GM18508 (cell line): ENCODE measurements around the gene DTNB.
A peak's percentile ranks its signal among the peaks of the same experiment; 100 is the strongest.
"Not testable (repeated sequence)": the region's sequence is repeated elsewhere in the genome, so short reads cannot be mapped to it uniquely, and the experiment has no call there.

Source experiments
- ATAC-seq: cut with Tn5 transposase; IDR thresholded peaks from one replicate; pipeline ENCODE4 v1.9.1; 2021; ENCODE audit warnings: moderate number of reproducible peaks; ENCODE audit not compliant: insufficient read depth, unreplicated experiment

The DTNB gene

GRCh38 chr2:25684577-25685473 lies 11.4 kb upstream of the DTNB start:
- no peak for ATAC-seq

- ATAC-seq = no peak
Observed at GRCh38 chr2:25682082-25682481, 8.7 kb upstream of the DTNB start.

DNA sequence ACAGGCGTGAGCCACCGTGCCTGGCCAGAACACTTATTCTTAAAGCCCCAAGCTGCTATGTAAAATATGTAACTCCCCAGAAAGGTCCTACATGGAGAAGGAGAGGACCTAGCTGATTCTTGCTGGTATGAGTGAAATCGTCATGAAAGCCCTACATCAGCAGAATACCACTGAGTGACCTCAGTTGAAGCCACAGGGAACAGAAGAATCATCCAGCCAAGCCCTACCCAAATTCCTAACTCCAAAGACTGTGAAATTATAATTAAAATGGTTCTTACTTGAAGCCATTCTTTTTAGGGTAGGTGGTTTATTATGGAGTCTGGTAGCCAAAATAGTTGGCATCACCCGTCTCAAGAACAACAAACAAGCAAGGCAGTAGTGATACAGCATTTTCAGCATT lies 4.5 kb upstream of the DTNB start:
- ATAC-seq = no peak

DNA sequence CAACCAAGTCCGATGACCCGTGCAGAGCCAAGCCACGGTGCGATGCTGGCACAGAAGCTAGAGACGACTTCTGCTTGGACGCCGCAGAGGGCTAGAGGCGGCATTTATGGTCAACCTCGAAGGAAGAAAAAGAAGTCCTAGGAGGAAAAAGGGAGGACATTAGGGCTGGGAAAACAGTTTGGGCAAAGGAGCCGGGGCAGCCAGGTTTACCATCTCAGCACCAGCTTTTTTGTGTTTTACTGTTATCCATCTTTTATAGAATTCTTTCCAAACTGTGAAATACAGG lies 643 bp upstream of the DTNB start:
- ATAC-seq = peak; percentile 9

DNA sequence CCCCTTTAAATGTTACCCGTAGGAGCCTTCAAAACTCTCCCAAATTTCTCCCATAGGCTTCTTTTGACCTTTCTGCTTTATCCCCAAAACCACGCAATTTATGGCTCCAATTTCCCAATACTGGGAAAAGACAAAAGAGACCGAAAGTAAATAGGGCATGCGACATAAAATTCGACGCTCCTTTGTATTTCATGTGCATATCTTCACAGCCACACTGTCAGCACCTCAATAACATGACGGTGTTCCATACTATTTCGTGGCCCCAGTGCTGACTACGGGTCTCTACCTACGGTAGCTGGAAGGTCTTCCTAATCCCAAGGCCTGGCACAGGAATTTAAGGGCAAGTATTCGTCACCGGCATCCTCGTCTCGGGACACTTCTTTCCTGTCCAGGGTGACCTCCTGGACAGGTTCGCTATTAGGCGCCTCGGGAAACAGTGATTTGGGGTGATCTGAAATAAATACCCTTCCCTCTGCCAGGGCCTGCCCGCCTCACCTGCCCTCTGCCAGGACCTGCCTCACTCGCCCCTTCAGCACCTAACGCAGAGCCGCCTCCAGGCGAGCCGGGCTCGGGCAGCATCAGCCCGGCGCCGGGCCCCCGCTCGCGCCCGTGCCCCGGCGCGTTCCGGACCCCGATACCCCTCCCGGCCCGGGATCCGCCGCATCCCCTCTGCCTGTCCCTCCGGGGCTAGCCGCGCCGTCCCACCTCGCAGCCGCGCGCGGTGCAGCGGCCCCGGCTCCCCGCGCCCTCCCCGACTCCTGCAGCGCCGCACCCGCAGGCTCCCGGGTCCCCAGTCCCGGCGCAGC lies 680 bp downstream of the DTNB start:
- peak; percentile 40 for ATAC-seq

DNA sequence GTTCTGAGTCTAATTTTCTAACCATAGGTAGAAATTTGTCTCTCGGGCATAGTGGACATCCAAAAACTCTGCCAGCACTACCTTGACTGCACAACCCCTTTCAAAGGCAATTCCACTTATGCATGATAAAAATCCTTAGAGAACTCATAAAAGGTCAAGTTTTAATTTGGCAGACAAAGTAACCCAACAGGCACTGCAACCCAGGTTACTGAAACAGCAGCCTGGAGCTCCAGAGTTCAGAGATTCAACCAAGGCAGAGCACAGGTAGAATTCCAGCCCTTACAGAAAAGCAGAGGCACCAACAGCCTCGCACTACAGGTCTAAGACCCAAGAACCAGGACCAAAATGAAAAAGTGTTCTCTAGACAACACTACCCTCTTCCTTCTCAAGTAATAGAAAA lies 1.8 kb downstream of the DTNB start:
- no peak for ATAC-seq

DNA sequence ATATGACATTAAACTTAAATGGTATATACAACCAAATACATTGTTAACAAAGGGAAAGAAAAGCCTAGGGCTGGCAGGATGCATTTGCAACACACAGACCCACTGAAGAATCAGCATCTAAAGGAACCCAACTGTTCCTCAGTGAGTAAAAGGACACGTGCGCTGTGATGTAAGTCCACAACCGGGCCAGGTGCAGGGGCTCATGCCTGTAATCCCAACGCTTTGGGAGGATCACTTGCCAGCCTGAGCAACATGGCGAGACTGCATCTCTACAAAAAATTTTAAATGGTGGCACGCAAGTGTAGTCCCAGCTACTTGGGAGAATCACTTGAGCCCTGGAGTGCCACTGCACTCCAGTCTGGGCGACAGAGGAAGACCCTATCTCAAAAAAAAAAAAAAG lies 3.9 kb downstream of the DTNB start:
- ATAC-seq = no peak

DNA sequence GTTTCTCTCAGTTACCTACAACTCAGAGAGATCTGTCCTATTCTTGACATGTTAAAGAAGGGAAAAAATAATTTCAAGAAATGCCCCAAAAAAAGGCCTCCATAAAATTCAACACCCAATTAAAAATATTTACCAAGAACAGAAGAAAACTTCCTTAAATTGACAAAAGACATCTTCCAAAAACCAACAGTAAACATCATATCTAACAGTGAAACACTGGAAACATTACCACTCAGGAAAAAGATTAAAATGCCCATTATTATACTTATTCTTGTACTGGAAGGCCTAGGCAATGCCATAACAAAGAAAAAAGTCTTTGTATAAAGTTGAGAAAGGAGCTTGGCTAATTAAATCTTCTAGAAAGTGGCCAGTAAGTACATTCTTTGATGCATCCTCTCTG lies 7.2 kb downstream of the DTNB start:
- ATAC-seq = no peak

DNA sequence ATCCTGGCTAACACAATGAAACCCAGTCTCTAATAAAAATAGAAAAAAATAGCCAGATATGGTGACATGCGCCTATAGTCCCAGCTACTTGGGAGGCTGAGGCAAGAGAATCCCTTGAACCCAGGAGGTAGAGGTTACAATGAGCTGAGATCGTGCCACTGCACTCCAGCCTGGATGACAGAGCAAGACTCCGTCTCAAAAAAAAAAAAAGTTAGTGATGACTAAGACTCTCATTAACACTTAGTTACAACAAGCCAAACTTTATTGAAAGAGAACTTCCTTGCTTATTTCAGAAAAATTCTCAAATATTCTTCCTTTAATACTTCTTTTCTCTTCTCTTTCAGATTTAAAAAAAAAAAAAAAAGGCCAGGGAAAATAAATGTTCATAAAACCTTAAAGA lies 7.9 kb downstream of the DTNB start:
- ATAC-seq = not testable (repeated sequence)

DNA sequence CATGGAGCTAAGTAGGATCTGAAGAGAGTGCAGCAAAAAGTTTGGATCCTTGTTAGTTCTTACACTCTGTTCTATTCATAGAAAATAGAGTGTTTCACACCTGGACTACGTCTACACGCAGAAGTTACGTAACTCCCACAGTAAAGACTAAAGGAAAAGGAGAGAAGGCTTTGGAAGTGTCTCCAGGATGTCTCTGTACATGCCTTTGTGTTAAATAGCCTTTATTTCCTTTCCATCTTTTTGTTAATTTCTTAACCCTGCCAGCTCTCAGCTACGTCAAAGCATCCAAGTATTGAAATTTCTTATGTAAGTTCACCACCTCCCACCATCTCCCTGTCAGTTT lies 8.4 kb downstream of the DTNB start:
- ATAC-seq = no peak

GRCh38 chr2:25664183-25664964 lies 9.0 kb downstream of the DTNB start:
- no peak for ATAC-seq

DNA sequence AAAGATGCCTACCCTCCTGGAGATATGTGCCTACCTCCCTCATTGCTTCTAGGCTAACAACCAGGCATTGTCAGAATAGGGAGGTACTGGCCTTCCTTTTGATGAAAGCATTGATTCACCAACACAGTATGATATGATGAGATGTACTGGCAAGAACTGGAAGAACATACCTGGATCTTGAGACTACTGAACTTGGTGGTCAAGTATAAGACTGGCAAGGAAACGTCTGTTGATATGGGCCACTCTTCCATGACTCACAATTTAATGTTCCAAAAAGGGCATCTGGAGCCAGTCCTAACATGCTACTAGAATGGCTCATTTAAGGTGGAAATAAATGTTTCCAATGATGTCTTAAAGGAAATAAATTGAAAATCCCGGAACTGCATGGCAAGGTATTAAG lies 18.1 kb downstream of the DTNB start:
- ATAC-seq = no peak

GRCh38 chr2:25654801-25655200 lies 18.6 kb downstream of the DTNB start:
- no peak for ATAC-seq

- ATAC-seq = no peak
Observed at GRCh38 chr2:25651782-25652455, 21.5 kb downstream of the DTNB start.

DNA sequence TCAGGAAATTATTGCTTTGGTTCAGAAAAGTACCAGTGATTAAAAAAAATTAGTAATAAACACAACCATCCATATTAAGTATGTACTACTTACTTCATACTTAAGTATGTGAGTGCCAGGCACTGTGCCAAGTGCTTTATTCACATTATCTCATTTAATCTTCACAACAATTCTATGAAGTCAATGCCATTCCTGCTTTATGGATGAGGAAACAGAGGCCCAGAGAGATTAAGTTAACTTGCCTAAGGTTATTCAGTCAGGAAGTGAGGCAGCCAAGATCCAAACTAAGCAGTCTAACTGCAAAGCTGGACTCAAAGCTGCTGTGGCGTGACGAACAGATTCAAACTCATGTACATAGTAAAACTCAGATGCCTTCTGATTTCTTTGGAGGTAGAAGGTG lies 22.3 kb downstream of the DTNB start:
- ATAC-seq = no peak

GRCh38 chr2:25650256-25650655 lies 23.1 kb downstream of the DTNB start:
- ATAC-seq = no peak

- ATAC-seq = no peak
Observed at GRCh38 chr2:25649786-25650185, 23.6 kb downstream of the DTNB start.

- ATAC-seq = no peak
Observed at GRCh38 chr2:25642298-25642697, 31.1 kb downstream of the DTNB start.

- ATAC-seq = no peak
Observed at GRCh38 chr2:25639696-25640095, 33.7 kb downstream of the DTNB start.

- no peak for ATAC-seq
Observed at GRCh38 chr2:25639131-25639530, 34.2 kb downstream of the DTNB start.

GRCh38 chr2:25635797-25636196 lies 37.6 kb downstream of the DTNB start:
- ATAC-seq = no peak
